OCI-LY7 (cell line): Measurements from ENCODE around the gene LOXHD1. TPM values are rescaled to one million over a fixed set of nuclear protein-coding genes. Genes with fewer than 3 reads are reported as not detected.

Experiments used
- BruUV-seq: library from RNA; stranded (reverse); fragments of 400-500 nt; replicated peaks from 2 replicates; lab custom pipeline; 2021; lab: Mats Ljungman, UMichigan
- CTCF ChIA-PET: fragments of 300-600 bp; sonication (Branson Sonifier 250); formaldehyde crosslinking; loops from one replicate; lab custom pipeline; 2022; ENCODE audit warnings: antibody characterized with exemption; ENCODE audit not compliant: unreplicated experiment; lab: Charles Lee
- POLR2A ChIA-PET: fragments of 300-600 bp; sonication (Branson Sonifier 250); formaldehyde crosslinking; loops from one replicate; lab custom pipeline; 2022; ENCODE audit warnings: antibody characterized with exemption; lab: Charles Lee
- DNase-seq: peaks from one replicate; pipeline ENCODE4 v3.0.0-alpha.2; 2015; ENCODE audit warnings: low spot score
- H2AFZ ChIP-seq: fragments of 200-600 bp; sonication (generic), shearing (Covaris generic); 2 replicates; pipeline ENCODE4 v1.6.1; 2014; ENCODE audit warnings: mild to moderate bottlenecking, antibody characterized with exemption, low read length, moderate library complexity
- H3K27ac ChIP-seq: fragments of 200-600 bp; sonication (generic); 2 replicates; pipeline ENCODE4 v1.5.1; 2014; ENCODE audit warnings: mixed run types, low read depth, mild to moderate bottlenecking, moderate library complexity, low read length, inconsistent platforms; ENCODE audit not compliant: poor library complexity, severe bottlenecking
- H3K36me3 ChIP-seq: fragments of 200-600 bp; sonication (generic); 2 replicates; pipeline ENCODE4 v1.6.1; 2014; ENCODE audit warnings: mild to moderate bottlenecking, antibody characterized with exemption, low read length, moderate library complexity, mixed read lengths; ENCODE audit not compliant: insufficient read depth
- H3K4me1 ChIP-seq: fragments of 200-600 bp; sonication (generic); 2 replicates; pipeline ENCODE4 v1.5.1; 2014; ENCODE audit warnings: mild to moderate bottlenecking, low read length; ENCODE audit not compliant: insufficient read depth, poor library complexity, severe bottlenecking
- H3K4me2 ChIP-seq: fragments of 200-600 bp; sonication (generic); 2 replicates; pipeline ENCODE4 v1.6.1; 2014; ENCODE audit warnings: mild to moderate bottlenecking, low read length
- H3K4me3 ChIP-seq: fragments of 200-600 bp; sonication (generic); 2 replicates; pipeline ENCODE4 v1.5.1; 2014; ENCODE audit warnings: mild to moderate bottlenecking, low read depth, low read length; ENCODE audit not compliant: poor library complexity, severe bottlenecking
- H3K79me2 ChIP-seq: fragments of 200-600 bp; sonication (generic); 2 replicates; pipeline ENCODE4 v1.6.1; 2016; ENCODE audit warnings: low read depth, mild to moderate bottlenecking, low read length, moderate library complexity, mixed read lengths; ENCODE audit not compliant: insufficient read depth
- H3K9me2 ChIP-seq: fragments of 200-600 bp; sonication (generic); 2 replicates; pipeline ENCODE4 v1.6.1; 2016; ENCODE audit warnings: mild to moderate bottlenecking, low read length, mixed read lengths; ENCODE audit not compliant: insufficient read depth
- H3K9me3 ChIP-seq: fragments of 200-600 bp; sonication (generic); 2 replicates; pipeline ENCODE4 v1.6.1; 2014; ENCODE audit warnings: mild to moderate bottlenecking, mixed run types, low read length, mixed read lengths
- H4K20me1 ChIP-seq: fragments of 200-600 bp; sonication (generic); 2 replicates; pipeline ENCODE4 v1.6.1; 2014; ENCODE audit warnings: mild to moderate bottlenecking, antibody characterized with exemption, low read length, moderate library complexity, mixed read lengths; ENCODE audit not compliant: insufficient read depth
- EZH2phosphoT487 ChIP-seq: fragments of 200-600 bp; sonication (generic); IDR thresholded peaks from 2 replicates; pipeline ENCODE4 v1.6.1; 2018; ENCODE audit warnings: low read depth, borderline replicate concordance, mild to moderate bottlenecking, mixed run types, antibody characterized with exemption, low read length, moderate library complexity, mixed read lengths
- intact Hi-C: fragments of 100-400 bp; cut with micrococcal nuclease; formaldehyde crosslinking; loops from one replicate; pipeline ENCODE4 v1.10.0; 2022; ENCODE audit not compliant: unreplicated experiment
- total RNA-seq, 2 experiments: library from RNA; depleted of rRNA in 1 of 2; stranded (reverse); fragments of >200 nt in 1 of 2; shearing (Covaris generic) in 1 of 2; gene quantifications; 2 replicates each; pipeline ENCODE4 v1.2.3, GENCODE V29; 2014 to 2022
- TF ChIP-seq, protein P1 (sequence below): fragments of 200-600 bp; sonication (generic); conservative IDR thresholded peaks from 2 replicates; pipeline ENCODE4 v1.5.1; 2014; ENCODE audit warnings: mild to moderate bottlenecking, antibody characterized with exemption, low read length, moderate library complexity, mixed read lengths

Gene LOXHD1
- total RNA-seq, 2 experiments from 2014 or later: not detected

DNA sequence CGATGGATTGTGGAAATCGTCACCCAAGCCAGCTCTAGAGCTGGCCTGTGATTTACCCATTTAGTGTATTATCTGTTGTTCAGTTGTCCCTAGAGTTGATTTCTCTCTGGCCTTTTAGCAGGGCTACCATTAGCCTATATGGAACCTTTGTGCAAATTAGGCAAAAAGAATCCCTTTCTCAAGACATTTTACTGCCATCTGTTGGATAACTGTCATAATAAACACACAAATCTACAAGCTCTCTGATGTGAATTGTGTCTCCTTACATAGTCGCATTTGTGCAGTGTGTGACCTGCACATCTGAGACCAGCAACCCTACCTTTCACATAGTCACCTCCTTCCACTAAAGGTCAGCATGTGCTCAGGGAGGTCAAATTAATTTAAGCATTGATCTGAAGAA is 34.0 kb downstream of the LOXHD1 start:
- CTCF ChIA-PET: no interaction called here
- no TSS peak for BruUV-seq
- TF ChIP-seq EZH2phosphoT487: no peak
- TF ChIP-seq, protein P1, sequence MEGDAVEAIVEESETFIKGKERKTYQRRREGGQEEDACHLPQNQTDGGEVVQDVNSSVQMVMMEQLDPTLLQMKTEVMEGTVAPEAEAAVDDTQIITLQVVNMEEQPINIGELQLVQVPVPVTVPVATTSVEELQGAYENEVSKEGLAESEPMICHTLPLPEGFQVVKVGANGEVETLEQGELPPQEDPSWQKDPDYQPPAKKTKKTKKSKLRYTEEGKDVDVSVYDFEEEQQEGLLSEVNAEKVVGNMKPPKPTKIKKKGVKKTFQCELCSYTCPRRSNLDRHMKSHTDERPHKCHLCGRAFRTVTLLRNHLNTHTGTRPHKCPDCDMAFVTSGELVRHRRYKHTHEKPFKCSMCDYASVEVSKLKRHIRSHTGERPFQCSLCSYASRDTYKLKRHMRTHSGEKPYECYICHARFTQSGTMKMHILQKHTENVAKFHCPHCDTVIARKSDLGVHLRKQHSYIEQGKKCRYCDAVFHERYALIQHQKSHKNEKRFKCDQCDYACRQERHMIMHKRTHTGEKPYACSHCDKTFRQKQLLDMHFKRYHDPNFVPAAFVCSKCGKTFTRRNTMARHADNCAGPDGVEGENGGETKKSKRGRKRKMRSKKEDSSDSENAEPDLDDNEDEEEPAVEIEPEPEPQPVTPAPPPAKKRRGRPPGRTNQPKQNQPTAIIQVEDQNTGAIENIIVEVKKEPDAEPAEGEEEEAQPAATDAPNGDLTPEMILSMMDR: peak; percentile 43; the same call in 1 of the 2 replicates
- no peaks in the 10 kb centered on the region for H3K4me1 ChIP-seq
- no peaks in the 10 kb centered on the region for H3K36me3 ChIP-seq
- H3K9me3 ChIP-seq: no peaks in the 10 kb centered on the region
- H3K27ac ChIP-seq: no peak overlapping the region
- H3K4me2 ChIP-seq: no peak overlapping the region
- no peaks in the 10 kb centered on the region for H4K20me1 ChIP-seq
- no peak overlapping the region for H3K4me3 ChIP-seq
- intact Hi-C loops: no loop called here
- H3K9me2 ChIP-seq: no peaks in the 10 kb centered on the region
- H2AFZ ChIP-seq: no peak overlapping the region
- no peaks in the 10 kb centered on the region for H3K79me2 ChIP-seq
- POLR2A ChIA-PET: no interaction called here
- DNase-seq: peak; percentile 0

DNA sequence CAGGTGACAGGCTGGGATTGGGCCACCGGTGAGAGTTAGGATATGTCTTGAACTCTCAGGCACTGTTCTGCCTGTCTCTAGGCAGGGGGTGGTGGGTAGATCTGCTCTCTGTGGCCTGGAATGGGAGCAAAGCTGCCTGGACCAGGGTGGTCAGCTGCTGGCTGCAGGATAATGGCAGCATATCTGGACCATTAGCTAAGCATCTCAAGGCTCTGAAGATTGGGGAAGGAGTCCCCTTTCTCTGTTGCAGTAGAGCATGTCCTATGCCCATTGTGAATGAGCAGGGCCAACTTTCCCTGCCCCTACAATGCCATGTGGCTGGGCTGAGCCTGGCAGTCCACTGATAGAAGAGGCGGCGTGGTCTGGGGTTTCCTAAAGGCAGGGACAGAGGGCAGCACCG is 34.6 kb downstream of the LOXHD1 start:
- ChIA-PET CTCF (no interaction called here), POLR2A (no interaction called here)
- no peak overlapping the region for H3K4me3 ChIP-seq
- intact Hi-C loops: no loop called here
- no peak for DNase-seq
- H3K4me1 ChIP-seq: no peaks in the 10 kb centered on the region
- H3K9me3 ChIP-seq: no peaks in the 10 kb centered on the region
- H3K36me3 ChIP-seq: no peaks in the 10 kb centered on the region
- no peak overlapping the region for H3K27ac ChIP-seq
- TF ChIP-seq, protein P1: no peak
- TF ChIP-seq EZH2phosphoT487: no peak
- H4K20me1 ChIP-seq: no peaks in the 10 kb centered on the region
- BruUV-seq: no TSS peak
- no peaks in the 10 kb centered on the region for H3K79me2 ChIP-seq
- no peak overlapping the region for H3K4me2 ChIP-seq
- no peak overlapping the region for H2AFZ ChIP-seq
- no peaks in the 10 kb centered on the region for H3K9me2 ChIP-seq

DNA sequence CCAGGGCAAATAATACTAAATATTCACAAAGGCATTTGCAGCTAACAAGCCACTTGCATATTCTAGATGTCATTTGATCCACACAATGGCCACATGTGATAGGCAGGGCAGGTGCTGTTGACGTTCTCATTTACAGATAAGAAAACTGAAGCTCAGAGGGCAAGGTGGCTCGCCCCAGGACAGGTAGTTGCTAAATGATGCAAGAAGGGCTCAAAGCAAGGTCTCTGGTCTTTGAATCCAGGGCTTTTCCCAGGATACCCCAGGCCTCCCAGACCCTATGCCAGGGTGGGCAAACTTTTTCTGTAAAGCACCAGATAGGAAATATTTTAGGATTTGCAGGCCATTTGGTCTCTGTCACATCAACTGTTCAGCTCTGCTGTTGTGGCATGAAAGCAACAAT is 35.1 kb downstream of the LOXHD1 start:
- no peak overlapping the region for H3K27ac ChIP-seq
- no peaks in the 10 kb centered on the region for H3K36me3 ChIP-seq
- DNase-seq: no peak
- H3K4me3 ChIP-seq: no peak overlapping the region
- no peak overlapping the region for H2AFZ ChIP-seq
- no TSS peak for BruUV-seq
- H3K9me3 ChIP-seq: no peaks in the 10 kb centered on the region
- no peak overlapping the region for H3K4me2 ChIP-seq
- H3K4me1 ChIP-seq: no peaks in the 10 kb centered on the region
- ChIA-PET POLR2A (no interaction called here), CTCF (no interaction called here)
- TF ChIP-seq, protein P1: no peak
- TF ChIP-seq EZH2phosphoT487: no peak
- no peaks in the 10 kb centered on the region for H3K79me2 ChIP-seq
- intact Hi-C loops: no loop called here
- H3K9me2 ChIP-seq: no peaks in the 10 kb centered on the region
- H4K20me1 ChIP-seq: no peaks in the 10 kb centered on the region
